EL (cell line): ENCODE data around the gene KCNJ11.

Source experiments
- DNase-seq: peaks from one replicate; pipeline ENCODE4 v3.0.0-alpha.2; 2016

Gene KCNJ11

GRCh38 chr11:17352950-17353820 lies 35.3 kb downstream of the KCNJ11 start:
- peak; percentile 87 for DNase-seq

- DNase-seq, result peak; percentile 68
Measured at GRCh38 chr11:17351510-17352176, 36.8 kb downstream of the KCNJ11 start, which contains the start of gene NCR3LG1. TSS of gene NCR3LG1 (plus strand) at chr11:17351800. CDS start at chr11:17351970, 170 bp downstream.

GRCh38 chr11:17351172-17351509 lies 37.3 kb downstream of the KCNJ11 start:
- no peak for DNase-seq

DNA sequence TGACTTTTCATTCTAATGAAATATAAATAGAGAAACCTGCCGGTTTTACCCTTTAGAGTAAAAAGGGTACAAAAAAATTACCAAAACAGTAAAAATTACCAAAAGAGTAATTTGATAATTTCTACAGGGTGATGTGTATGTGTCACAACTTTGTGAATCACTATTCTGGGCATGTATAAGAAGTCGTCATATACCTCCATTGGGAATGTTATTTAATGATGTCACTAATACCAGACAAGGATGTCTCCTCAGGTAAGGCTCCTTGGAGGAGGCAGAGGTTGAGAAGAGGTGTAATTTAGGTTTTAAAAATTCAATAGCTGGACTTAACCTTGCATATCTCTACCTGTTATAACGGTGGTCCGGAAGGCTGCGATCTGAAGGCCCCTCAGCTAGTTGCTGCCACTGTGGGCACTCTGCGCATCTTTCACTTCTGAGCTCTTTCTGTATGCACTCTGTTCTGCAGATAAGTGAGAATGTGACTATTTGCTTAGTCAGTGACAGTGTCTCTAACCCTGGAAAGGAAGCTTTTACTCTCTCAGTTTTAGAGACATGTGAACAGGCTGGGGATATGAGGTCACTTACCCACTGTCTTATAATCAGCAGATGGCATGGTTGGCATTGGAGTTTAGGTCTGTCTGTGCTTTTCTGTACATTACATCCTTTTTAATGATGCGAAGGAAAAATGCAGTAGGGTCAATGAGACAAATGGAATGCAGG lies 37.8 kb downstream of the KCNJ11 start:
- DNase-seq, result no peak

GRCh38 chr11:17347676-17348075 lies 40.8 kb downstream of the KCNJ11 start:
- no peak for DNase-seq

- DNase-seq, result peak; percentile 76
Measured at GRCh38 chr11:17343907-17344306, 44.6 kb downstream of the KCNJ11 start.

DNA sequence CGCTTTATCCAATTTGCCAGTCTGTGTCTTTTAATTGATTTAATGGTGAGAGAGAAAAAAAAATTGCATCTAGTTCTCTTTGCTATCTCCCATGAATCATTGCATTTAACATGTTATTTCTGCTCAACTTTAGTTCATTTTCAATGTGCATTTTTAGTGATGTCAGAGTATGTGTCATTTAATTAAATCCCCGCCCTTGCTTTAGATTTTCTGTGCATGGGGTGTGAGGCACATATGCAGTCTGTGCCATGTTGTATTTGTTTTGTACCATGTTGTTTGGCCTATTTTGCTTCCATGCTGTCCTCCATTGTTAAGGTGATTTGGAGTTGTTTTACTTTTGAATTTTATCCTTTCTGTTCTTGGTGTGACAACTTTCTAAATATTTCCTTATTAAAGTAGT lies 45.2 kb downstream of the KCNJ11 start:
- no peak for DNase-seq
